K562 (cell line): ENCODE results near the gene PNPLA7. TPM values are rescaled to one million over a fixed set of nuclear protein-coding genes. Genes with fewer than 3 reads are reported as not detected.
A peak's percentile ranks its signal among the peaks of the same experiment; 100 is the strongest.

Experiments used
- DACH1 ChIP-seq: fragments of 450-650 bp; IDR thresholded peaks from 2 replicates; pipeline ENCODE4 v1.6.1; 2018; ENCODE audit not compliant: partially characterized antibody
- HMGN3 ChIP-seq: IDR thresholded peaks from 2 replicates; pipeline ENCODE4 v1.6.1; 2011; ENCODE audit warnings: borderline replicate concordance, low read depth, mild to moderate bottlenecking, mixed read lengths, low read length; ENCODE audit not compliant: insufficient read length; ENCODE audit errors: extremely low read depth
- HMGXB4 ChIP-seq: sonication (generic); formaldehyde crosslinking; IDR thresholded peaks from 2 replicates; pipeline ENCODE4 v1.8.1; 2023; ENCODE audit warnings: mild to moderate bottlenecking, missing genetic modification reagents
- MAX ChIP-seq: sonication (generic); formaldehyde crosslinking; IDR thresholded peaks from 2 replicates; pipeline ENCODE4 v1.9.0; 2022; ENCODE audit warnings: mild to moderate bottlenecking, missing genetic modification reagents
- NELFE ChIP-seq: IDR thresholded peaks from 2 replicates; pipeline ENCODE4 v1.6.1; 2011; ENCODE audit warnings: mild to moderate bottlenecking; ENCODE audit not compliant: insufficient read depth, insufficient read length
- PRDM10 ChIP-seq: fragments of 450-650 bp; IDR thresholded peaks from 2 replicates; pipeline ENCODE4 v1.6.1; 2018; ENCODE audit not compliant: partially characterized antibody
- RERE ChIP-seq: sonication (generic); formaldehyde crosslinking; IDR thresholded peaks from 2 replicates; pipeline ENCODE4 v1.8.0; 2023; ENCODE audit warnings: missing genetic modification reagents, mild to moderate bottlenecking, borderline replicate concordance
- TEAD2 ChIP-seq: fragments of 450-650 bp; IDR thresholded peaks from 2 replicates; pipeline ENCODE4 v1.6.1; 2016; ENCODE audit warnings: missing genetic modification characterization, control low read depth, missing compliant biosample characterization
- XRCC5 ChIP-seq: fragments of 200-400 bp; formaldehyde crosslinking; IDR thresholded peaks from 2 replicates; pipeline ENCODE4 v1.6.1; 2017; ENCODE audit warnings: low read depth, mild to moderate bottlenecking, low read length
- ZBTB8A ChIP-seq: fragments of 450-650 bp; IDR thresholded peaks from 2 replicates; pipeline ENCODE4 v1.6.1; 2018; ENCODE audit warnings: mild to moderate bottlenecking, moderate library complexity; ENCODE audit not compliant: partially characterized antibody
- ZHX1 ChIP-seq: fragments of 150-350 bp; conservative IDR thresholded peaks from 2 replicates; pipeline ENCODE4 v1.6.1; 2014; ENCODE audit warnings: low read length
- ZNF134 ChIP-seq: fragments of 250-450 bp; sonication (Bioruptor Pico); conservative IDR thresholded peaks from 2 replicates; pipeline ENCODE4 v1.4.0; 2020
- ZNF57 ChIP-seq: fragments of 450-650 bp; formaldehyde crosslinking; IDR thresholded peaks from 2 replicates; pipeline ENCODE4 v1.4.0; 2020; ENCODE audit warnings: mild to moderate bottlenecking, moderate library complexity
- ZNF586 ChIP-seq: fragments of 450-650 bp; formaldehyde crosslinking; conservative IDR thresholded peaks from 2 replicates; pipeline ENCODE4 v1.4.0; 2020; ENCODE audit warnings: mild to moderate bottlenecking, moderate library complexity
- polyA plus RNA-seq, 8 experiments: library from polyadenylated mRNA; depleted of rRNA in 4 of 8; stranded (reverse) in 5 of 8; unstranded in 3 of 8; fragments of >200 nt; fragmentation: Nextera tagmentation in 2 of 8; fragmentation: Illumina TruSeq in 1 of 8; extraction: Ambion mirVana in 2 of 8; extraction: Trizol in 1 of 8; gene quantifications; 2 replicates each; pipeline versions ENCODE4 v1.2.1 to v1.2.3, GENCODE V29; 2011 to 2014; ENCODE audit warnings: inconsistent platforms in 1 of 8, missing spikeins in 1 of 8
- total RNA-seq, 7 experiments: library from RNA; depleted of rRNA in 6 of 7; stranded (reverse); fragments of >200 nt in 6 of 7; fragmentation: Illumina TruSeq in 2 of 7; extraction: Trizol in 2 of 7; gene quantifications; 2 replicates each; pipeline versions ENCODE4 v1.2.1 to v1.2.3, GENCODE V29; 2011 to 2021; ENCODE audit warnings: low replicate concordance in 1 of 7

The PNPLA7 gene
- total and polyA plus RNA-seq, 9 of the 15 experiments (the other 6 are each of a cell fraction or from before 2014, with no cell fraction given), result 0.01 to 0.85 (median 0.19) TPM; not detected in 1

- TF ChIP-seq PRDM10 (no peak), ZHX1 (no peak), RERE (CRISPR knock-in tag) (no peak), ZNF586 (CRISPR knock-in tag) (no peak), DACH1 (no peak), MAX (CRISPR knock-in tag) (no peak), ZNF134 (CRISPR knock-in tag) (no peak), XRCC5 (no peak), HMGN3 (peak; percentile 46), ZNF57 (CRISPR knock-in tag) (no peak), HMGXB4 (CRISPR knock-in tag) (no peak), ZBTB8A (no peak), TEAD2 (tag) (no peak), NELFE (no peak)
These were observed 91.0 kb downstream of the PNPLA7 start, which contains the start of gene NSMF (continued) for GRCh38 chr9:137459152-137459600.
